GM19025 (cell line): ENCODE data around the gene PCDHGC4.
A peak's percentile ranks its signal among the peaks of the same experiment; 100 is the strongest.

Experiments
- ATAC-seq: cut with Tn5 transposase; IDR thresholded peaks from one replicate; pipeline ENCODE4 v1.9.1; 2021; ENCODE audit warnings: mild to moderate bottlenecking, low read depth, moderate library complexity; ENCODE audit not compliant: unreplicated experiment

The PCDHGC4 gene

DNA sequence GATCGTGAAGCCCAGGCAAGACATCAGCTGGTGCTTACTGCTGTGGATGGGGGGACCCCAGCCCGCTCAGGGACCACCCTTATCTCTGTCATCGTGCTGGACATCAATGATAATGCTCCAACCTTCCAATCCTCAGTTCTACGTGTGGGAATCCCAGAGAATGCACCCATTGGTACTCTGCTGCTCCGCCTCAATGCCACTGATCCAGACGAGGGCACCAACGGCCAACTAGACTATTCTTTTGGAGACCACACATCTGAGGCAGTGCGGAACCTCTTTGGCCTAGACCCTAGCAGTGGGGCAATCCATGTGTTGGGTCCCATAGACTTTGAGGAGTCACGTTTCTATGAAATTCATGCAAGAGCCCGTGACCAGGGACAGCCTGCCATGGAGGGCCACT is 5.0 kb downstream of the PCDHGC4 start:
- ATAC-seq: no peak

DNA sequence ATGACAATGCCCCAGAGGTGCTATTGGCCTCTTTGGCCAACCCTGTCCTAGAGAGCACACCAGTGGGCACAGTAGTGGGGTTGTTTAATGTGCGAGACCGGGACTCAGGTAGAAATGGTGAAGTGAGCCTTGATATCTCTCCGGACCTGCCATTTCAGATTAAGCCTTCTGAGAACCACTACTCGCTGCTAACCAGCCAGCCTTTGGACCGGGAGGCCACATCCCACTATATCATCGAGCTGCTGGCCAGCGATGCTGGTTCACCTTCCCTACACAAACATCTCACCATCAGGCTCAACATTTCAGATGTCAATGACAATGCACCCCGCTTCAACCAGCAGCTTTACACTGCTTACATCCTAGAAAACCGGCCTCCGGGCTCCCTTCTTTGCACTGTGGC is 5.4 kb downstream of the PCDHGC4 start:
- ATAC-seq: no peak

DNA sequence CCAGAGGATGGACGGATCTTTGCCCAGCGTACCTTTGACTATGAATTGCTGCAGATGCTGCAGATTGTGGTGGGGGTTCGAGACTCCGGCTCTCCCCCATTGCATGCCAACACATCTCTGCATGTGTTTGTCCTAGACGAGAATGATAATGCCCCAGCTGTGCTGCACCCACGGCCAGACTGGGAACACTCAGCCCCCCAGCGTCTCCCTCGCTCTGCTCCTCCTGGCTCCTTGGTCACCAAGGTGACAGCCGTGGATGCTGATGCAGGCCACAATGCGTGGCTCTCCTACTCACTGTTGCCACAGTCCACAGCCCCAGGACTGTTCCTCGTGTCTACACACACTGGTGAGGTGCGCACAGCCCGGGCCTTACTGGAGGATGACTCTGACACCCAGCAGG is 5.9 kb downstream of the PCDHGC4 start:
- ATAC-seq: no peak

DNA sequence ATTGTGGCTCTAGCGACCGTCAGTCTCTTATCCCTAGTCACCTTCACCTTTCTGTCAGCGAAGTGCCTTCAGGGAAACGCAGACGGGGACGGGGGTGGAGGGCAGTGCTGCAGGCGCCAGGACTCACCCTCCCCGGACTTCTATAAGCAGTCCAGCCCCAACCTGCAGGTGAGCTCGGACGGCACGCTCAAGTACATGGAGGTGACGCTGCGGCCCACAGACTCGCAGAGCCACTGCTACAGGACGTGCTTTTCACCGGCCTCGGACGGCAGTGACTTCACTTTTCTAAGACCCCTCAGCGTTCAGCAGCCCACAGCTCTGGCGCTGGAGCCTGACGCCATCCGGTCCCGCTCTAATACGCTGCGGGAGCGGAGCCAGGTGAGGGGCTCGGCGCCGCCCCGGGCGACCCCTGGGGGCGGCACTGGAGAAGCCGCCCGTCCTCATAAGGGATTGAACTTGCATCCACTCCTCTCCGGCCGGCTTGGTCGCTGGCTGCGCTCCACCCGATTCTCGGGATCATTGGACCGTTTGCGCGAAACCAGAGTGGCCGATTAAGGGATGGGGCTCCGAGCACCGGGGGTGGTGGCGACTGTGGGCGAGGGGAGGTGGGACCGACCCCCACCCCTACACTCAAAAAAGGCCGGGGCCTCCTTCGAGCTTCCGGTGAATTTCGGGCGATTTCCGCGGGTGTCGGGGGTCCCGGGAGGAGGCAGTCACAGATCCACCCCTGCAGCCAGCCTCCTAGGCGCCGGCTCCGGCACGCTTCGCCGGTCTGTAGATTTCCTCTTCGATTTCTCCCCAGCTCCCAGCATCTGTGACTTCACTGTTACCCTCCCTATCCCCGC is 6.7 kb downstream of the PCDHGC4 start:
- no peak for ATAC-seq

DNA sequence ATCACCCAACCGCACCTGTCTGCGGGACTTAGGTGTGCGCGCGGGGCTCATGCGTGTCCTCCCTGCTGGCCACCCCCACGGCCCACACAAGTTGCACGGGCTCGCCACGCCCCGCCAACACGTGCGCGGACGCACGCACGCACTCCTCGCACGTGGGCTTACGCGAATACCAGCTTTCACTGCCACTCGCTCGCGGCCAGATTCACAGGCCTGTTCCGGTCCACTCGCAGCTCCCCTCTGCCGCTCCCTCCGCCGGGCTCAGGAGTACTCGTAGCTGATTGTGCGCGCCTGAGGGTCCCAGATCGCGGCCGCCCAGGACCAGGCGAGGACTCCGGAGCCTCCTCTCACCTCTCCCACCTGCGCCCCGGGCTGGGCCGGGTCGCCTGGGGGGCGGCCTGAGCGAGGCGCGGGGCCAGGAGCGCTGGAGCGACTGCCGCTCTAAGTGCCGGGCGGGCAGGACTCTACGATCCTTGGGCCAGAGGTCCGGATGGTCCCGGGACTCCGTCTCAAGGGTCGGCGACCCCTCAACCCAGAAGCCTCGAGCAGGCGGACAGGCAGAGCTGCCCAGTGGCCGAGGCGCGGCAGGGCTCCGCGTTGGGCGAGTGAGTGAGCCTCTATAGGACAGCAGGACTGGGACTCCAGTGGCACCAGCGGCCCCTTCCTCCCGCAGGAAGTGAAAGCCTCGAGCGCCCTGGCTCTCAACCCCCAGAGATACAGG is 7.5 kb downstream of the PCDHGC4 start:
- ATAC-seq: no peak

DNA sequence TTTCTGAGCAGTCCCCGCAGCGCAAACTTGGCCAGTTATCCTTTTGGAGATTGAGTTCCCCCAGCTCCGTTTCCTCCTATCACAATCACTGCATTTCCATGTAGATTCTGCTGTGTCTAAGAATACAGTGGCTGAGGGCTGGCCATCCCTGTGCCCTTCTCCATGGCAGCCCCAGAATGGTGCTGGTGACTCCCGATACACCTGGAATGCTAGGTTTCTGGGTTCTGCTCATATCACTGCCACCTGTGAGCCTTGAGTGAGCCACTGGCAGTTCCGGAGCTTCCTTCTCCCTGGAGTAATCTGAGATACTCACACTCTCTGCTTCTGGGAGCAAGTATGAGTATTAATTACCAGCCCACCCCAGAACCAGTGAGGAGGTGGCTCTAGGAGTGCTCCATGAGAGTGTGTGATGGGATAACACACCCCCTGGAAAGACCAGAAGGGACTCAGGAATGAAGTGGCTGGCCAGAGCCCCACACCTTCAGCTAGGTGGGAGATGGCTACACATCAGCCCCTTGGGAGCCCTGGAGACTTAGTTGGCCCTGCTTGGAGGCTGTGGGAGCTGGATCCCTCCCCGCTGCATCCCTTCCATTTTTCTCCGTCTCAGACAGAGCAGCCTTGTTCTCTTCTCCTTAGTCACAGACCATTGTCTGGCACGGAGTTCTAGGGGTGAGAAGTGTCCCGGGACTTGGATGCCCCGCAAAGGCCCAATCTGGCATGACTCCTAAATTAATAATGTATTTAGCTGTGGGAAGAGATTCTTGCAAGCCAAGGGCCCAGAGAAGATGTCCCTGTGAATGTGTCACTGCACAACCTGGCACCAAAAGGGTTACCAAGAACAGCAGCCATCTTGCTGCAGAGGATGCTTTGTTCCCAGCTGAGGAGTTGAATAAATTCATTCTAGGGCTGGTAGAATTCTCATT is 8.9 kb downstream of the PCDHGC4 start:
- ATAC-seq: no peak

DNA sequence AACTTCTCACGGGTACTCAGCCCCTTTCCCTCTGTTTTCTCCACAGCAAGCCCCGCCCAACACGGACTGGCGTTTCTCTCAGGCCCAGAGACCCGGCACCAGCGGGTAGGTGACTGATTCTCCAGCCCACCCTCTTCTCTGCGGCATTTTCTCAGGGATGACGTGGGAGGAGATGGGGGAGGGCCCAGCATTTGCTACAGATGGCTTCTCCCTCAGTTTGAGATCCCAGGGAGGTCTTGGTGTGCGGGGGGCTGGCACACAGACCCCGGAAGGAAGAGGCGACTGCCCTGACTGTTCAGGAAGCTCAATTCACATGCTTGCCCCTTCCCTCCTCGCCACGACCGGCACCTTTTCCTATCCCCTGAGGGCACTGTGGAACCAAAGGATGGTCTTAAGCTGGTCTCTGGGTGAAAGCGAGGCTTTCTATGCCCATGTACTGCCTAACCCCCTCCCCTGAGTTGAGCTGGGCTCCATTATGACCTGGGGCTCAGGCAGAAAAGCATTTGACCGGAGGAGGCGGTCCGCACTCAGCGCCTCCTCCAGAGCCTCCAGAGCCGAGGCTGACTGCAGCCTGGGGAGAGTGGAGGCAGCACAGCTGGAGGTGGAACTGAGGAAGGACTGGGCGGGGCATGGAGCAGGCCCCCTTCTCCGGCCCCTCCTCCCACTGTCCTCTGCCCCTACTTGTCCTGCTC is 10.1 kb downstream of the PCDHGC4 start:
- ATAC-seq: no peak

DNA sequence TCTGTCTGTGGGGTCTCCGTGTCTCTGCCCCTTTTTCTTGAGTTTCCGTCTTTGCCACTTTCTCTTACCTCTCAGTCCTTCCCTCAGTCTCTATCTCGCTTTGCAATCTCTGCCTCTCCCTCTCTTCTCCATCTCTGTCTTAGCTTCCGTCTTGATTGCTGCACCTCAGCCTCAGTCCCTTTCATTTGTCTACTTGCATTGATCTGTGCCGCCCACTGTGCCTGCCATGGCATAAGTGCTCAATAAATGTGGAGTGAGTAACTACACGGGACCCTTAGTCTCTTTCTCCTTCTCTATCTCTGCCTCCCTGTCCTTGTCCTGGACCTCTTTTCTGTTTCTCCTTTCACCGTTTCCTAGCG is 10.6 kb downstream of the PCDHGC4 start:
- no peak for ATAC-seq

DNA sequence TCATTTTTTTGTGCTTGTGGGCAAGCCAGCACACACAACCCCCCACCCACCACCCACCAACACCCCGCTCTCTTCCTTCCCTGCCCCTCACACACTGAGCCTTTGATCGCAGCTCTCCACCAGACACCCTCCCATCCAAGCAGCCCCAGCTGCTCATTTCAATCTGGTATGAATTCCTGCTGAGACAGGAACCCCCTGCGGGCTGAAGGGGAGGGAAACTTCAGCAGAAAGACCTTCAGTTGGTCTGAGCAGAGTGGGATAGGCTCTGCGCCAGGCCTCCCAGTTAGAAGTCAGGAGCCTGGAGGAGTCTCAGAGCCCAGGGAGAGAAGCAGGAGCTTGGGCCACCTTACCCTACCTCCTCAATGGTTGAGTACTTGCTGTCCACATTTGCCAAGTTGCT is 11.2 kb downstream of the PCDHGC4 start:
- no peak for ATAC-seq

DNA sequence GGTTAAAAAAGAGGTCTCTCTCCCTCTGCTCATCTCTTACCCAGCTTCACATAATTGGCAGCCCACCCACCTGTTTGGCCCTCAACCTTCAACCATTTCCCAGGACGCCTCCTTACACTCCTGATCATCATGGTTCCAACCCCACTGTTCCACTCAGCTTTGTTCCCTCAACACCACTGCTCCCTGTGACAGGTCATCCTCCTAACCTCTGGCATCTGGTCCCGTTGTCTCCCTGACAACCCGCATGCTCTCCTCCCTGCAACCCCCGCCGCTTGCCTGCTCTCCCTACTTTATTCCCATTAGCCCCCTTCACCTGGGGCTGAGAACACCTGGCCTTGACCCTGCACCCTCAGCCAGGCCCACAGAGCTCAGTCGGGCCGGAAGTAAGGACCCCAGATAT is 16.9 kb downstream of the PCDHGC4 start:
- no peak for ATAC-seq

DNA sequence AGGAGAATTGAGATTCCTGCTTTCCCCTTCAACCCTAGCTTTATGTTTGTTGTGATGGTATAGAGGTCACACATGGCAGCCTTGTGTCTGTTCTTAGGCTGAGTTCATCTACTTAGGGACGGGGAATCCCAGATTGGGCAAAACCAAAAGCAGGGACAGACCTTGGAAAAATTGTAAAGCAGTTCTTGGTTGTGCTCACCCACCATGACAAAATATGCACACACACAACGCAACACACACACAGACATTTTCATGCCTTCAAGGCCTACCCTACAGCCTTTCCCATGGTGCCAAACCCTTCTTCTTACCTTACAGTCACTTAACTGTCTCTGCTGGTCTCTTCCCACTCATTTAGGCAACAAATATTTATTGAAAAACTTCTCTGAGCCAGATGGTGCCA is 18.9 kb downstream of the PCDHGC4 start:
- ATAC-seq: no peak

DNA sequence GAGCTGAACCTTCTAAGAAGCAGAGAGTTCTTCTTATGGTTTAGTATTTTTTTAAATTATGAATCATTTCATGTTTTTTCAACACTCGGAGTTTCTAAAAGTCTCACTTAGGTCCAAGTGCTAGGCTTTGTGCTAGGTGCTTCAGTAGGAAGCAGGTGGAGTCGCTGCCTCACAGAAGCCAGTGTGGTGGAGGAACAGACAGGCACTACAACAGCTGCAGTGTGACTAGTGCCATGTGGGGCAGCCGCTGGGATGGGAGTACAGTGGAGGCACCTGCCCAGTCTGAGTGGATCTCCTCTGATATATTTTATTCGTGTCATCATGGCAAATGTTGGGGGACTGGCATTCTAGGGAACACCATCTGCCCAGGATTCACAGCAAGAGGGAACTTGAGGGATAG is 19.4 kb downstream of the PCDHGC4 start:
- ATAC-seq: no peak

DNA sequence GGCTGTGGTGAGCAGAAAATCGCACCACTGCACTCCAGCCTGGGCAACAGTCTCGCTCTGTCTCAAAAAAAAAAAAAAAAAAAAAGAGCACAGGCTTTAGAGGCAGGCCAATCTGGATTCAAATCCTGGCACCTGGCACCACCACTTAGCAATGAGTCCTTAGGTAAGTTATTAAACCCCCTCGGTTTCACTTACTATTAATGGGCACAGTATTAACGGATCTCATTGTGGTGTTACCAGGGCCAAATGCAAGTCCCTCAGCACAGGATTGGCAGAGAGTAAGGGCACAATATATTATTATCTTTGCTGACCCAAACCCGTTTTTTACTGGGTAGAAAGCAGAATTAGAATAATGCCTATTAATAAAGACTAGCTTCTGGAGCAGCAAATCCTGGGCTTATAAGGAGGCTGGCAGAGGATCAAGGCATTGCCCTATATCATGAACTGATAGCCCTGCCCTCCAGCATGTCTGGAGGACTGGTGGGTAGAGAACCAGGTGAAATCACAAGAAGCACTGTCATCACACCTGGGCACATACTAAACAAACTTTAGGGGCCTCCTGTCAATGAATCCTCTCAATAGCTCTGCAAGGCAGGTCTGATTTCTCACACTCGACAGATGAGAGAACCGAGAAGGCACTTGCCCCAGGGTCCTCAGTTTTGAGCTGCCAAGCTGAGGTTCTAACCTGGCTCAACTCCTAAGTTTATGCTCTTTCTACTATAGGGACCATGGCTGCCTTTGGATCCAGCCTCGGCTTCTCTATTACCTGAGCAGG is 21.7 kb downstream of the PCDHGC4 start:
- ATAC-seq: no peak

DNA sequence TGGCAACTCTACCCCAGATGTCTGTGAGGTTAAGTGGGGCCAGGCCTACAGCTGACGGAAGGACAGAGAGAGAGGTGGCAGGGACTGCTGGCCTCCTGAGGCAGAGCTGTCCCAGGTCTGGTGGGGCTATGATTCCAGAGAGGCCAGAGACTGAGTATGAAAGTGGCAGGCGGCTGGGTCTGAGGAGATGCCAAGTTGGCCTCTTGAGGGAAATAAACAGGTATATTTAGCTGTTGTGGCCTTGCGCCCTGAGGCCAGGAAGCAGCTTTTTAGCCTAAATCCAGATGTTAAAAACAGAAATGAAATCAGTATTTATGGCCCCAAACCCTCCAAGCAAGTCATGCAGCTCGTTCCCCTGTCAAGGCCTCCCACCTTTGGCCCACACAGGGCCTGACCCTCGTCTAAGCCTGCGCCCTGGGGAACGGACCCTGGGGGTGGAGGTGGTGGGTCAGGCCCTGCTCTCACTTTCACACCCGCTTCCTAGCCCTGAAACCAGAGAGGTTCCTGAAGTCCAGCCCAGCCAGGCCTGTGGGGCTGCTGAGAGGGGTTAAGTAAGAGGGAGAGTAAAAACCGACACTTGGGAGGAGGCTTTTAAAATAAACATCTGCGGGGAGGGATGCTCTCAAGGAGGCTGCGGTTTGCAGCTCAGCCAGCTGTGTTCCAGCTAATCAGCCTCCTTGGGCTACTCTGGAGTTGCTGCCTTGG is 22.7 kb downstream of the PCDHGC4 start:
- ATAC-seq: peak; percentile 32

DNA sequence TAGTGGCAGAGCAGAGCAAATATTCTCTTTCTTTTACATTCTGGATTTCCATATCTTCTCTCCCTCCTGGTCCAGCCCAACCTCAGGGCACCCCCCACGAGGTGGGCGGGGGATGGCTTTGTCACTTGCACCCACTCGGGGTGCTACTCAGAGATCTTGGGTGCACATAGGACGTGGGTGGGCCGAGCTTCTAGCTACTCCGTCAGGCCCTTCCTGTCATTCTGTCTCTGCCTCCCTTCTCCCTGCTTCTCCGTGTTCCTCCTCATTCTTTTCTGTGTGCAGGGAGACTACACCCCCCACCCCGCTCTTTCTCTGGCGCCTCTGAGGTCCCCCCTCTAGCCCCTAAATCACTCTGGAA is 23.6 kb downstream of the PCDHGC4 start:
- no peak for ATAC-seq

DNA sequence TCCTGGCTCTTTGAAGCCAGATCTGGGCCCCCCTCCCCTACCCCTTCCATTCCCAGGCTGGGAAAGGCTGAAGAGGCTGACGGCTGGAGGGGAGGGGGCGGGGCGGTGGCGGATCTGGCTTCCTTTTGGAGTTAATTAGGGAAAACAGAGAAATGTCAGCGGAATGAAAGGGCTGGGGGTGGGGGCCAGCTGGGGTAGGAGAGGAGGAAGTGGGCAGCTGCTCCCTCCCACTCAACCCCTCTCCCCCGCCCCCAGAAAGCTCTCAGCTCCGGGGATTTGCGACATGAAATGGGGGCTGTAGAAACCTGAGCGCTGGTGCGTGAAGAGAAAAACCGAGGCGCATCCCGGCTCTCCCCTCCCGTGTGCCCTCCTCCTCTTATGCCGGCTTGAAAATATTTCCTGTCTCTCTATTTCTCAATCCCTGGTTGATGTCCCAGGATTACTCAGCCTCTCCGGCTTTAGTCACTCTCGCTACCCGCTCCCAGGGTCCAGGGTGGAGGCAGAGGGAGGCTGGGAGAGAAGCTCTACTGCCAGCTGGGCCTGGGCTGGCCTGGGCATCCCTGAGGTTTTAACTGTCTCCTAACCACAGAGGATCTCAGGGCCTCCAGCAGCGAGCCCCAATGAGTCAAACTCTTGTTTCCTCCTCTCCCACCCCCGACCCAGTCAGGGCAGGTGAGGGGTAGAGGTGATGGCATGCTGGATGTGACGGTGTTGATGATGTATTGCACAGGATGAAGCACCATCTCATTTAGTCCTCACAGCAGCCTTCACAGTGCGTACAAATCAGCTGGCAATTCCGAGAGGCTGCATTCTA is 24.2 kb downstream of the PCDHGC4 start:
- ATAC-seq: no peak

DNA sequence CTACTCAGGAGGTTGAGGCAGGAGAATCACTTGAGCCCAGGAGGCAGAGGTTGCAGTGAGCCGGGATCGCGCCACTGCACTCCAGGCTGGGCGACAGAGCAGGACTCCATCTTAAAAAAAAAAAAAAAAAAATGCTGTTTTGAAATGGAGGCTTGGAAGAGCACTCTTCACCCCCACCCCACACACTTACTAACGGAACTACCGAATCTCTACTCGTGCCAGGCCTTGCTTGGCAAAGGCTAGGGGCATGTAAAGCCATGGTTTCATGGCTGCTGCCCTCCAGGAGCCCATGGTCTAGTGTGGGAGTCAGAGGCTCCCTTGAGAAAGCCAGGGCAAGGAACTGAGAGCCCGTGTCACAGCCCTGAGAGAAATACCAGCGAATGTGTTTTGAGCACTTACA is 25.3 kb downstream of the PCDHGC4 start:
- ATAC-seq: no peak

DNA sequence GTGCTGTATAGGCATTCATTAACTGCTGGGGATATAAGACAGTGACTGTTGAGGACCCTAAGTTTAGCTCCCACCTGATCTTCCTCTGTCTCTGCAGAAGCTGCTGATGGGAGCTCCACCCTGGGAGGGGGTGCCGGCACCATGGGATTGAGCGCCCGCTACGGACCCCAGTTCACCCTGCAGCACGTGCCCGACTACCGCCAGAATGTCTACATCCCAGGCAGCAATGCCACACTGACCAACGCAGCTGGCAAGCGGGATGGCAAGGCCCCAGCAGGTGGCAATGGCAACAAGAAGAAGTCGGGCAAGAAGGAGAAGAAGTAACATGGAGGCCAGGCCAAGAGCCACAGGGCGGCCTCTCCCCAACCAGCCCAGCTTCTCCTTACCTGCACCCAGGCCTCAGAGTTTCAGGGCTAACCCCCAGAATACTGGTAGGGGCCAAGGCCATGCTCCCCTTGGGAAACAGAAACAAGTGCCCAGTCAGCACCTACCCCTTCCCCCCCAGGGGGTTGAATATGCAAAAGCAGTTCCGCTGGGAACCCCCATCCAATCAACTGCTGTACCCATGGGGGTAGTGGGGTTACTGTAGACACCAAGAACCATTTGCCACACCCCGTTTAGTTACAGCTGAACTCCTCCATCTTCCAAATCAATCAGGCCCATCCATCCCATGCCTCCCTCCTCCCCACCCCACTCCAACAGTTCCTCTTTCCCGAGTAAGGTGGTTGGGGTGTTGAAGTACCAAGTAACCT is 26.2 kb downstream of the PCDHGC4 start:
- peak; percentile 47 for ATAC-seq
